Trophoblast cell (in vitro differentiated cells and primary cell): ENCODE results near the gene SF3B2.
A peak's percentile ranks its signal among the peaks of the same experiment; 100 is the strongest.
"Not testable (repeated sequence)": the region's sequence is repeated elsewhere in the genome, so short reads cannot be mapped to it uniquely, and the experiment has no call there.

Experiments used
- DNase-seq, 2 donors: peaks; one replicate each; pipeline ENCODE4 v3.0.0-alpha.2; 2016
- H2AFZ ChIP-seq: 2 replicates; pipeline ENCODE4 v1.6.1; 2013; ENCODE audit warnings: low read length, moderate library complexity, mild to moderate bottlenecking; ENCODE audit not compliant: insufficient read depth, poor library complexity
- H2AK5ac ChIP-seq: 2 replicates; pipeline ENCODE4 v1.6.1; 2013; ENCODE audit warnings: mild to moderate bottlenecking, low read length
- H2BK120ac ChIP-seq: 2 replicates; pipeline ENCODE4 v1.6.1; 2013; ENCODE audit warnings: low read length, mild to moderate bottlenecking, moderate library complexity; ENCODE audit not compliant: insufficient read depth, poor library complexity
- H2BK12ac ChIP-seq: 2 replicates; pipeline ENCODE4 v1.6.1; 2013; ENCODE audit warnings: mild to moderate bottlenecking, low read length, moderate library complexity
- H2BK5ac ChIP-seq: 2 replicates; pipeline ENCODE4 v1.6.1; 2013; ENCODE audit warnings: low read length, low read depth, moderate library complexity, mild to moderate bottlenecking; ENCODE audit not compliant: poor library complexity
- H3K14ac ChIP-seq: 2 replicates; pipeline ENCODE4 v1.6.1; 2013; ENCODE audit warnings: mild to moderate bottlenecking, low read length
- H3K18ac ChIP-seq: 2 replicates; pipeline ENCODE4 v1.6.1; 2013; ENCODE audit warnings: mild to moderate bottlenecking, low read length
- H3K23ac ChIP-seq: 2 replicates; pipeline ENCODE4 v1.6.1; 2013; ENCODE audit warnings: low read length
- H3K27ac ChIP-seq: 2 replicates; pipeline ENCODE4 v1.5.1; 2013; ENCODE audit warnings: low read depth, mild to moderate bottlenecking, inconsistent platforms, low read length, moderate library complexity
- H3K27me3 ChIP-seq: 2 replicates; pipeline ENCODE4 v1.6.1; 2013; ENCODE audit warnings: inconsistent platforms, mild to moderate bottlenecking, low read length, moderate library complexity; ENCODE audit not compliant: insufficient read depth
- H3K36me3 ChIP-seq, 2 experiments: 1 replicate in 1 of 2; 2 replicates in 1 of 2; pipeline ENCODE4 v1.6.1; 2013; ENCODE audit warnings: low read length in 2 of 2, mild to moderate bottlenecking in 2 of 2, moderate library complexity in 1 of 2; ENCODE audit not compliant: insufficient read depth in 2 of 2, control insufficient read depth in 1 of 2
- H3K4ac ChIP-seq: 2 replicates; pipeline ENCODE4 v1.6.1; 2013; ENCODE audit warnings: low read depth, mild to moderate bottlenecking, low read length, moderate library complexity
- H3K4me1 ChIP-seq, 2 experiments: 1 replicate in 1 of 2; 2 replicates in 1 of 2; pipeline ENCODE4 v1.6.1; 2013; ENCODE audit warnings: low read length in 2 of 2, mild to moderate bottlenecking in 2 of 2, moderate library complexity in 1 of 2; ENCODE audit not compliant: insufficient read depth in 2 of 2, control insufficient read depth in 1 of 2
- H3K4me2 ChIP-seq: 2 replicates; pipeline ENCODE4 v1.6.1; 2013; ENCODE audit warnings: inconsistent platforms, mild to moderate bottlenecking, low read length, moderate library complexity
- H3K4me3 ChIP-seq: 2 replicates; pipeline ENCODE4 v1.5.1; 2013; ENCODE audit warnings: mild to moderate bottlenecking, low read depth, low read length, inconsistent platforms
- H3K79me1 ChIP-seq: one replicate; pipeline ENCODE4 v1.6.1; 2013; ENCODE audit warnings: low read length
- H3K79me2 ChIP-seq: 2 replicates; pipeline ENCODE4 v1.6.1; 2013; ENCODE audit warnings: low read length, mild to moderate bottlenecking; ENCODE audit not compliant: control insufficient read depth, insufficient read depth, poor library complexity
- H3K9ac ChIP-seq: 2 replicates; pipeline ENCODE4 v1.6.1; 2013; ENCODE audit warnings: mild to moderate bottlenecking, low read length
- H3K9me3 ChIP-seq: 2 replicates; pipeline ENCODE4 v1.6.1; 2013; ENCODE audit warnings: low read depth, mild to moderate bottlenecking, control low read depth, inconsistent platforms, low read length; ENCODE audit not compliant: insufficient read depth
- H4K12ac ChIP-seq: 2 replicates; pipeline ENCODE4 v1.6.1; 2013; ENCODE audit warnings: low read depth, mild to moderate bottlenecking, low read length, moderate library complexity
- H4K8ac ChIP-seq: 2 replicates; pipeline ENCODE4 v1.6.1; 2013; ENCODE audit warnings: low read depth, mild to moderate bottlenecking, low read length, moderate library complexity
- H4K91ac ChIP-seq: one replicate; pipeline ENCODE4 v1.6.1; 2013; ENCODE audit warnings: low read depth, mild to moderate bottlenecking, low read length, moderate library complexity
- WGBS: extraction: QIAGEN DNeasy Blood & Tissue Kit; methylation state at CpG from one replicate; pipeline ENCODE4 v1.1.7; 2013; ENCODE audit warnings: missing lambda C conversion rate; ENCODE audit not compliant: insufficient read length, insufficient coverage; ENCODE audit errors: extremely low coverage; 5-methylcytosine and 5-hydroxymethylcytosine counted together

SF3B2 gene

GRCh38 chr11:66077927-66078326, 25.8 kb downstream of the SF3B2 start:
- Histone ChIP-seq H4K8ac (no peak overlapping the region), H4K91ac (no peak overlapping the region), H3K14ac (no peak overlapping the region), H3K23ac (no peak overlapping the region), H2BK5ac (no peak overlapping the region), H3K4me3 (no peak overlapping the region), H2BK120ac (no peak overlapping the region), H3K4ac (no peak overlapping the region), H3K36me3 (peaks cover 2 to 7% of the 10 kb centered on the region in 2 experiments), H3K18ac (no peak overlapping the region), H3K27ac (no peak overlapping the region), H3K79me2 (peaks cover 5% of the 10 kb centered on the region), H2BK12ac (no peak overlapping the region), H2AK5ac (no peak overlapping the region), H4K12ac (no peak overlapping the region), H3K9ac (no peak overlapping the region), H3K79me1 (peaks cover 4% of the 10 kb centered on the region), H3K4me1 (peaks cover 6 to 16% of the 10 kb centered on the region in 2 experiments), H3K4me2 (no peak overlapping the region), H3K9me3 (no peaks in the 10 kb centered on the region), H2AFZ (no peak overlapping the region), H3K27me3 (no peaks in the 10 kb centered on the region)
- no CpG with 5 or more reads among the region's 3 CpGs for WGBS
- DNase-seq = no peak

- H3K27ac ChIP-seq, H3K9me3 ChIP-seq, H3K18ac ChIP-seq, H3K23ac ChIP-seq, H3K36me3 ChIP-seq, H4K8ac ChIP-seq, H2BK5ac ChIP-seq, H4K12ac ChIP-seq, DNase-seq, H3K4me3 ChIP-seq, H3K27me3 ChIP-seq, H2BK120ac ChIP-seq, H2AFZ ChIP-seq, H3K79me2 ChIP-seq, H2BK12ac ChIP-seq, H4K91ac ChIP-seq, H3K9ac ChIP-seq, H2AK5ac ChIP-seq, H3K14ac ChIP-seq, H3K79me1 ChIP-seq, H3K4me2 ChIP-seq: not testable (repeated sequence)
- H3K4ac ChIP-seq = peak overlapping the region; percentile 64
- peaks cover 6 to 16% of the 10 kb centered on the region in 2 experiments for H3K4me1 ChIP-seq
- WGBS = no CpG with 5 or more reads among the region's 7 CpGs
Observed at GRCh38 chr11:66078949-66079348, 26.8 kb downstream of the SF3B2 start.

DNA sequence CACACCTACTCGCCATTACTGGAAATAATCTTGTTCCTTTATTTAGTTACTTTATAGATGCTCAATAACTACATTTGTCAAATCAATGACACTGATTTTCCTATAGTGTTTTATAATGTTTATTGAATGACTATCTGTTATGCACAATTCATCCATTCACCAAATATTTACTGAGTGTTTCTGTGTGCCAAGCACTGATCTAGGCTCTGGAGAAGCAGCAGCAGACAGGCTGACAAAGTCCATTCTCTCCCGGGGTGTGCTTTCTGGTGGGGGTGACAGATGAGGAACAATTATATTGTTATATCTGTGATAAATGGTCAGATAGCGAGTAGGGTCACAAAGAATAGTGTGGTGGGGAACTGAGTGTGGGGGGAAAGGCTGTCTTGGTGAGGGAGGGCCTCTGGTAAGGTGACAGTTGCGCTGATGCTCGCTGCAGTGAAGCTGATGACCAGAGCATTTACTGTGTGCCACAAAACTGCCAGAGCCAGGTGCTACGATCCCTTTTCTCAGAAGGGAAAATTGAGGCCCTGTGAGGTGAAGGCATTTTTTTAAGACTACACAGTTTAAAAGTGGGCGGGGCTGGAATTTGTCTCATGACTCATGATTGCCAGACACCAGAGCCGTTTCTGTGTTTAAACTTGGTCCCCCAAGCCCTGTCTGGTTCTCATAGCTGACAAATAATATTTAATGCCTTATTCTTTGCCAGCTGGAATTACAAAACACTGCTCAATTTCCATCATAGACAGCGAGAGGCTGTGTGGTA, 28.1 kb downstream of the SF3B2 start:
- H2AK5ac ChIP-seq = peak overlapping the region; percentile 67
- H4K91ac ChIP-seq = peak overlapping the region; percentile 45
- H3K79me2 ChIP-seq = peaks cover 5% of the 10 kb centered on the region
- H2AFZ ChIP-seq = no peak overlapping the region
- H3K4me1 ChIP-seq = peaks cover 6 to 16% of the 10 kb centered on the region in 2 experiments
- no CpG with 5 or more reads among the region's 9 CpGs for WGBS
- peak overlapping the region; percentile 16 for H2BK5ac ChIP-seq
- no peak overlapping the region for H3K4me2 ChIP-seq
- peak overlapping the region; percentile 50 for H4K8ac ChIP-seq
- no peak overlapping the region for H3K23ac ChIP-seq
- H3K4ac ChIP-seq = peak overlapping the region; percentile 70
- no peak overlapping the region for H3K9ac ChIP-seq
- peak; percentile 80 for DNase-seq
- H4K12ac ChIP-seq = no peak overlapping the region
- H2BK120ac ChIP-seq = peak overlapping the region; percentile 53
- peak overlapping the region; percentile 25 for H2BK12ac ChIP-seq
- H3K9me3 ChIP-seq = no peaks in the 10 kb centered on the region
- peak overlapping the region; percentile 8 for H3K4me3 ChIP-seq
- H3K18ac ChIP-seq = peak overlapping the region; percentile 74
- H3K36me3 ChIP-seq = peaks cover 2 to 3% of the 10 kb centered on the region in 2 experiments
- H3K27ac ChIP-seq = peak overlapping the region; percentile 27
- H3K14ac ChIP-seq = no peak overlapping the region
- peaks cover 7% of the 10 kb centered on the region for H3K79me1 ChIP-seq
- H3K27me3 ChIP-seq = no peaks in the 10 kb centered on the region

GRCh38 chr11:66081505-66081904, 29.3 kb downstream of the SF3B2 start:
- H3K4me3 ChIP-seq = no peak overlapping the region
- no peak overlapping the region for H2BK120ac ChIP-seq
- H3K27ac ChIP-seq = peak overlapping the region; percentile 50
- H3K79me2 ChIP-seq = peaks cover 5% of the 10 kb centered on the region
- peak; percentile 15 to 33 for DNase-seq
- no peak overlapping the region for H4K8ac ChIP-seq
- H2AK5ac ChIP-seq = no peak overlapping the region
- H2AFZ ChIP-seq = no peak overlapping the region
- H4K12ac ChIP-seq = no peak overlapping the region
- WGBS = no CpG with 5 or more reads among the region's 5 CpGs
- no peaks in the 10 kb centered on the region for H3K27me3 ChIP-seq
- peaks cover 2% of the 10 kb centered on the region in 2 experiments for H3K36me3 ChIP-seq
- no peak overlapping the region for H4K91ac ChIP-seq
- H3K4me2 ChIP-seq = peak overlapping the region; percentile 30
- H3K9me3 ChIP-seq = no peaks in the 10 kb centered on the region
- H3K4ac ChIP-seq = no peak overlapping the region
- H3K18ac ChIP-seq = no peak overlapping the region
- H3K9ac ChIP-seq = no peak overlapping the region
- H3K23ac ChIP-seq = no peak overlapping the region
- peaks cover 7% of the 10 kb centered on the region for H3K79me1 ChIP-seq
- peak overlapping the region; percentile 64 for H3K14ac ChIP-seq
- H2BK5ac ChIP-seq = no peak overlapping the region
- no peak overlapping the region for H2BK12ac ChIP-seq
- H3K4me1 ChIP-seq = peaks cover 6 to 16% of the 10 kb centered on the region in 2 experiments
